ENCODE results near the gene CCND3. TPM values are rescaled to one million over a fixed set of nuclear protein-coding genes. Genes with fewer than 3 reads are reported as not detected.

CCND3 gene
- total RNA-seq, 1 experiment from 2014 or later = 26.6 TPM

DNA sequence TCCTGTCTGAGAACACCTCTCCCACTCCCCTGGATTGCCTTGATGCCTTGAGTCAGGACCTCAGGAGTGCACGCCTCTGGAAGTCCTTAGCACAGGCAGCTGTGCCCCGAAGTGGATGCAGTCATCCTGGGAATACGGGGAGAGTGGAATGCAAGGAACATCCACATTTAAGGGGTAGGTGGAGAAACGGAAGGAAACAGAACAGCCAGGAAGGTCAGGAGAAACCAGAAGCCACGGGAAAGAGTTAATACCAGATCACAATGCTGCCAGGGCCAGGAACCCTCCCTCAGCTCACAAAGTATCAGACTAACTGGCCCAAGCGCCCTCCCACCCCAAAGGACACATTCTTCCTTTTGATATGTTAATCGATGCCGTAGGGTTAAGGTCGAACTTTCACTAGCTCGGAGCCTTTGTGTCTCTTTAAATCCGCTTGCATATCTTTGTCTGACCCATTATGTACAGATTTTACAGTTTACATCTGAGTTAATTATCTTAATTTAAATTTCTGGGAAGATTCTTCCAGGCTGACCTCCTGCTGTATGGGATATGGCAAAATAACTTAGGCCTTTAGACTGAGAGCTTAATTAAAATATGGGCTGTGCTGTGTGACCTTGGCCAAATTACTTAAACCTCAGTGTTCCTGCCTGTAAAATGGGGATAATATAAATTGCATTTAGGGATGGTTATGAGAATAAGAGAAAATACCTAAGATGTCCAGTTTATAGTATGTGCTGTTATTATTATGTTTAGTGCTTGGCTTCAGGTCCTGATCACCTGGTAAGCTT, 24.0 kb upstream of the CCND3 start (continued):
- TF ChIP-seq YY1 (IDR thresholded peaks at IDR 0.05; ENCODE audit: extremely low read depth, insufficient replicate concordance, low read depth, low read length) (no peak), SP1 (IDR thresholded peaks at IDR 0.05; ENCODE audit: low read depth) (no peak)

DNA sequence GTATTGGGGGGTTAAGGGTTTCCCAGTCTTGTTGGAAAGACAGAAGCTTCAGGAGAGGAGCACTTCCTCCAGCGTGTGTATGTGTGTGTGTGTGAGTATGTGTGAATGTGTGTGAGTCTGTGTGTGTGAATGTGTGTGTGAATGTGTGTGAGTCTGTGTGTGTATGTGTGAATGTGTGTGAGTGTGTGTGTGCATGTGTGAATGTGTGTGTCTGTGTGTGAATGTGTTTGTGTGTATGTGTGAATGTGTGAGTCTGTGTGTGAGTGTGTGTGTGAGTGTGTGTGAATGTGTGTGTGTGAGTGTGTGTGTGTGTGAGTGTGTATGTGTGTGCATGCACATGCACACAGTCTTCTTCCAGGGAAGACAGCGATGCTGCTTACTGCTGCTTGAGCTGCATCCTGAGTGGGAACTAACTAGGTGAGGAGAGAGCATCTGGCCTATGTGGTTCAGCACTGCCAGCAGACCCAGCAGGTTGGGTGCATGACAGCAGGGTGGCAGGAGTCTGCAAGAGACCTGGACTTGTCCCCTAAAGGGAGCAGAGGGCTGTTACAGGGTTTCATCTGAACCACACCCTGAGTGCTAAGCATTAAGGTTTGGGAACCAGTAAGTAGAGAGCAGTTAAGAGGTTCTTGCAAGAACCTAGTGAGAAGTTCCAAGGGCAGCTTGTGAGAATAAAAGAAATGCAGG, 22.7 kb upstream of the CCND3 start:
- H2AFZ ChIP-seq (ENCODE audit: low read depth, low read length, poor library complexity, severe bottlenecking) = no peak overlapping the region
- no peak overlapping the region for H3K27ac ChIP-seq (ENCODE audit: low read depth, low read length)
- no peaks in the 10 kb centered on the region for H3K9me3 ChIP-seq (ENCODE audit: control insufficient read depth in 1 of 2, insufficient read depth in 1 of 2, low read depth in 1 of 2, low read length in 2 of 2)
- DNase-seq (ENCODE audit: low read depth, low spot score) = no peak
- BruUV-seq (replicated peaks) = no TSS peak
- H3K9me2 ChIP-seq (ENCODE audit: insufficient read depth) = no peaks in the 10 kb centered on the region
- ChIA-PET RAD21 (ENCODE audit: low non-redundant PET in 1 of 2, low total read pairs in 2 of 2, uncharacterized antibody in 2 of 2, unreplicated experiment in 2 of 2) (no interaction called here), CTCF (no interaction called here), POLR2A (no interaction called here)
- no peaks in the 10 kb centered on the region for H3K27me3 ChIP-seq (ENCODE audit: insufficient read depth, low read length)
- no peak overlapping the region for H3K9ac ChIP-seq (ENCODE audit: low read length)
- no peak overlapping the region for H3K4me2 ChIP-seq (ENCODE audit: low read length)
- H4K20me1 ChIP-seq (ENCODE audit: insufficient read depth) = no peaks in the 10 kb centered on the region
- H3K4me1 ChIP-seq (ENCODE audit: control insufficient read depth in 1 of 2, insufficient read depth in 2 of 2, low read length in 2 of 2) = peaks cover 24 to 38% of the 10 kb centered on the region in 2 experiments
- H3K4me3 ChIP-seq (replicated peaks in 1 of 2; ENCODE audit: low read depth in 1 of 2, low read length in 2 of 2) = no peak overlapping the region
- TF ChIP-seq, protein P1, sequence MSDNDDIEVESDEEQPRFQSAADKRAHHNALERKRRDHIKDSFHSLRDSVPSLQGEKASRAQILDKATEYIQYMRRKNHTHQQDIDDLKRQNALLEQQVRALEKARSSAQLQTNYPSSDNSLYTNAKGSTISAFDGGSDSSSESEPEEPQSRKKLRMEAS (IDR thresholded peaks at IDR 0.05) = no peak
- TF ChIP-seq, protein P2, sequence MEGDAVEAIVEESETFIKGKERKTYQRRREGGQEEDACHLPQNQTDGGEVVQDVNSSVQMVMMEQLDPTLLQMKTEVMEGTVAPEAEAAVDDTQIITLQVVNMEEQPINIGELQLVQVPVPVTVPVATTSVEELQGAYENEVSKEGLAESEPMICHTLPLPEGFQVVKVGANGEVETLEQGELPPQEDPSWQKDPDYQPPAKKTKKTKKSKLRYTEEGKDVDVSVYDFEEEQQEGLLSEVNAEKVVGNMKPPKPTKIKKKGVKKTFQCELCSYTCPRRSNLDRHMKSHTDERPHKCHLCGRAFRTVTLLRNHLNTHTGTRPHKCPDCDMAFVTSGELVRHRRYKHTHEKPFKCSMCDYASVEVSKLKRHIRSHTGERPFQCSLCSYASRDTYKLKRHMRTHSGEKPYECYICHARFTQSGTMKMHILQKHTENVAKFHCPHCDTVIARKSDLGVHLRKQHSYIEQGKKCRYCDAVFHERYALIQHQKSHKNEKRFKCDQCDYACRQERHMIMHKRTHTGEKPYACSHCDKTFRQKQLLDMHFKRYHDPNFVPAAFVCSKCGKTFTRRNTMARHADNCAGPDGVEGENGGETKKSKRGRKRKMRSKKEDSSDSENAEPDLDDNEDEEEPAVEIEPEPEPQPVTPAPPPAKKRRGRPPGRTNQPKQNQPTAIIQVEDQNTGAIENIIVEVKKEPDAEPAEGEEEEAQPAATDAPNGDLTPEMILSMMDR (IDR thresholded peaks at IDR 0.05 in 2 of 3, conservative IDR thresholded peaks at IDR 0.05 in 1 of 3; ENCODE audit: borderline replicate concordance in 1 of 3, insufficient read depth in 1 of 3, low read depth in 2 of 3, low read length in 2 of 3) = no peak
- TF ChIP-seq FOSL1 (IDR thresholded peaks at IDR 0.05; ENCODE audit: low read depth) (no peak), ZFX (IDR thresholded peaks at IDR 0.05) (no peak), JUND (IDR thresholded peaks at IDR 0.05) (no peak)
- intact Hi-C loops (cut with micrococcal nuclease) = no loop called here
- no peak for ATAC-seq
- H3K36me3 ChIP-seq (ENCODE audit: control insufficient read depth in 1 of 2, insufficient read depth in 2 of 2, low read length in 2 of 2) = no peaks in the 10 kb centered on the region
- H3K79me2 ChIP-seq (ENCODE audit: insufficient read depth, low read length) = no peaks in the 10 kb centered on the region

Data from HCT116 (cell line).